Caco-2 (cell line): ENCODE data around the gene ASCL5. TPM values are rescaled to one million over a fixed set of nuclear protein-coding genes. Genes with fewer than 3 reads are reported as not detected.

Experiments
- BruUV-seq: library from RNA; stranded (reverse); fragments of 400-500 nt; replicated peaks from 2 replicates; lab custom pipeline; 2021; lab: Mats Ljungman, UMichigan
- CTCF ChIA-PET: fragments of 300-600 bp; sonication (Branson Sonifier 250); formaldehyde crosslinking; loops from one replicate; lab custom pipeline; 2022; ENCODE audit warnings: antibody characterized with exemption; lab: Charles Lee
- POLR2A ChIA-PET: fragments of 300-600 bp; sonication (Branson Sonifier 250); formaldehyde crosslinking; loops from one replicate; lab custom pipeline; 2022; ENCODE audit warnings: antibody characterized with exemption; lab: Charles Lee
- DNase-seq, 2 experiments: peaks; one replicate each; pipeline versions ENCODE4 v3.0.0 to v3.0.0-alpha.2; 2020 to 2022
- H3K27me3 ChIP-seq: replicated peaks from 2 replicates; pipeline ENCODE4 v1.6.0; 2011; ENCODE audit warnings: low read length; ENCODE audit not compliant: control insufficient read depth, insufficient read depth
- H3K36me3 ChIP-seq: 2 replicates; pipeline ENCODE4 v1.5.1; 2011; ENCODE audit warnings: low read length; ENCODE audit not compliant: control insufficient read depth, insufficient read depth
- H3K4me1 ChIP-seq: fragments of 250-450 bp; sonication (Bioruptor Pico); 2 replicates; pipeline ENCODE4 v1.5.1; 2020; ENCODE audit warnings: mild to moderate bottlenecking
- H3K4me3 ChIP-seq: 2 replicates; pipeline ENCODE4 v1.5.1; 2011; ENCODE audit warnings: low read depth, mild to moderate bottlenecking, control low read depth, low read length
- H3K9me3 ChIP-seq: fragments of 250-450 bp; sonication (Bioruptor Pico); 2 replicates; pipeline ENCODE4 v1.5.1; 2020; ENCODE audit warnings: mild to moderate bottlenecking, moderate library complexity
- H3K27ac Mint-ChIP-seq: one replicate; pipeline ENCODE4 v1.8.0; 2022; ENCODE audit warnings: mixed read lengths; ENCODE audit not compliant: unreplicated experiment
- H3K27me3 Mint-ChIP-seq: one replicate; pipeline ENCODE4 v1.8.0; 2022; ENCODE audit warnings: mixed read lengths; ENCODE audit not compliant: insufficient read depth, unreplicated experiment
- H3K36me3 Mint-ChIP-seq: one replicate; pipeline ENCODE4 v1.8.0; 2022; ENCODE audit warnings: mild to moderate bottlenecking, mixed read lengths; ENCODE audit not compliant: insufficient read depth, unreplicated experiment
- H3K4me1 Mint-ChIP-seq: one replicate; pipeline ENCODE4 v1.8.0; 2022; ENCODE audit warnings: low read depth, mixed read lengths; ENCODE audit not compliant: unreplicated experiment
- H3K4me3 Mint-ChIP-seq: one replicate; pipeline ENCODE4 v1.8.0; 2022; ENCODE audit warnings: mild to moderate bottlenecking, moderate library complexity, mixed read lengths; ENCODE audit not compliant: unreplicated experiment
- H3K9me3 Mint-ChIP-seq: one replicate; pipeline ENCODE4 v1.8.0; 2022; ENCODE audit warnings: mixed read lengths; ENCODE audit not compliant: unreplicated experiment
- CTCF ChIP-seq, 2 experiments: fragments of 200-600 bp in 1 of 2; IDR thresholded peaks; 1 replicate in 1 of 2; 2 replicates in 1 of 2; pipeline versions ENCODE4 v1.5.1 to v1.8.0; 2011 to 2022; ENCODE audit warnings: antibody characterized with exemption in 1 of 2, control low read depth in 1 of 2, inconsistent platforms in 1 of 2, low read depth in 1 of 2, low read length in 1 of 2, mild to moderate bottlenecking in 1 of 2, moderate library complexity in 1 of 2; ENCODE audit not compliant: insufficient read depth in 1 of 2, severe bottlenecking in 1 of 2, unreplicated experiment in 1 of 2
- intact Hi-C: fragments of 100-400 bp; cut with micrococcal nuclease; formaldehyde crosslinking; loops from one replicate; pipeline ENCODE4 v1.10.0; 2022; ENCODE audit not compliant: unreplicated experiment
- total RNA-seq: library from RNA; stranded (reverse); gene quantifications from 2 replicates; pipeline ENCODE4 v1.2.3, GENCODE V29; 2022

ASCL5 gene
- total RNA-seq, 1 experiment from 2014 or later, result 0.48 TPM

GRCh38 chr1:201157949-201158348, 31.0 kb upstream of the ASCL5 start:
- H3K4me3 ChIP-seq, result no peak overlapping the region
- Mint-ChIP-seq H3K36me3 (peaks cover 13% of the 10 kb centered on the region), H3K4me3 (no peak overlapping the region), H3K27me3 (no peaks in the 10 kb centered on the region), H3K9me3 (no peaks in the 10 kb centered on the region), H3K4me1 (no peaks in the 10 kb centered on the region), H3K27ac (no peak overlapping the region)
- BruUV-seq, result no TSS peak
- H3K9me3 ChIP-seq, result no peaks in the 10 kb centered on the region
- H3K27me3 ChIP-seq, result no peaks in the 10 kb centered on the region
- no peak for DNase-seq
- no peak for TF ChIP-seq CTCF (IDR thresholded peaks at IDR 0.05; ENCODE audit: insufficient read depth in 1 of 2, low read depth in 1 of 2, low read length in 1 of 2, severe bottlenecking in 1 of 2, unreplicated experiment in 1 of 2)
- CTCF ChIA-PET, result interaction anchor here (0.9 to 1.1 kb wide), 2 partner anchors 44 to 69 kb away, joined by 3 read pairs; no protein-coding TSS in a partner anchor
- H3K4me1 ChIP-seq, result peaks cover 11% of the 10 kb centered on the region
- intact Hi-C loops, result no loop called here
- no peaks in the 10 kb centered on the region for H3K36me3 ChIP-seq
- POLR2A ChIA-PET, result no interaction called here

- POLR2A ChIA-PET, result no interaction called here
- intact Hi-C loops, result no loop called here
- CTCF ChIA-PET, result no interaction called here
- Histone ChIP-seq H3K4me3 (no peak overlapping the region), H3K9me3 (no peaks in the 10 kb centered on the region), H3K4me1 (peaks cover 12% of the 10 kb centered on the region), H3K27me3 (no peaks in the 10 kb centered on the region), H3K36me3 (no peaks in the 10 kb centered on the region)
- Mint-ChIP-seq H3K36me3 (peaks cover 14% of the 10 kb centered on the region), H3K9me3 (no peaks in the 10 kb centered on the region), H3K4me3 (no peak overlapping the region), H3K27ac (no peak overlapping the region), H3K27me3 (no peaks in the 10 kb centered on the region), H3K4me1 (no peaks in the 10 kb centered on the region)
- no TSS peak for BruUV-seq
- no peak for TF ChIP-seq CTCF (IDR thresholded peaks at IDR 0.05; ENCODE audit: insufficient read depth in 1 of 2, low read depth in 1 of 2, low read length in 1 of 2, severe bottlenecking in 1 of 2, unreplicated experiment in 1 of 2)
- DNase-seq, result no peak
Observed at GRCh38 chr1:201156819-201157218, 29.8 kb upstream of the ASCL5 start.

- H3K4me3 ChIP-seq, result no peak overlapping the region
- intact Hi-C loops, result no loop called here
- POLR2A ChIA-PET, result no interaction called here
- H3K27me3 ChIP-seq, result no peaks in the 10 kb centered on the region
- CTCF ChIA-PET, result no interaction called here
- H3K4me3 Mint-ChIP-seq, result no peak overlapping the region
- DNase-seq, result no peak
- H3K36me3 Mint-ChIP-seq, result peaks cover 19% of the 10 kb centered on the region
- H3K4me1 Mint-ChIP-seq, result no peaks in the 10 kb centered on the region
- no peak for TF ChIP-seq CTCF (IDR thresholded peaks at IDR 0.05; ENCODE audit: insufficient read depth in 1 of 2, low read depth in 1 of 2, low read length in 1 of 2, severe bottlenecking in 1 of 2, unreplicated experiment in 1 of 2)
- peaks cover 12% of the 10 kb centered on the region for H3K4me1 ChIP-seq
- no peak overlapping the region for H3K27ac Mint-ChIP-seq
- H3K36me3 ChIP-seq, result no peaks in the 10 kb centered on the region; the same call in 1 of the 2 replicates
- no peaks in the 10 kb centered on the region for H3K9me3 Mint-ChIP-seq
- no peaks in the 10 kb centered on the region for H3K9me3 ChIP-seq
- no TSS peak for BruUV-seq
- H3K27me3 Mint-ChIP-seq, result no peaks in the 10 kb centered on the region
Observed at GRCh38 chr1:201156346-201156745, 29.4 kb upstream of the ASCL5 start.
